Measurements from ENCODE around the gene ZNF74.

ZNF74 gene

GRCh38 chr22:20435436-20436306 lies 41.7 kb downstream of the ZNF74 start:
- Histone ChIP-seq H3K4me3 (ENCODE audit: low read length) (peak overlapping the region; percentile 58), H3K27me3 (ENCODE audit: control insufficient read depth, insufficient read depth, low read length) (peaks cover 9% of the 10 kb centered on the region), H3K9ac (ENCODE audit: low read length) (no peak overlapping the region), H3K27ac (ENCODE audit: low read depth, low read length) (no peak overlapping the region), H3K4me1 (ENCODE audit: control insufficient read depth, insufficient read depth, low read length) (peaks cover 13% of the 10 kb centered on the region), H3K36me3 (ENCODE audit: control insufficient read depth, insufficient read depth, low read length) (no peaks in the 10 kb centered on the region)

DNA sequence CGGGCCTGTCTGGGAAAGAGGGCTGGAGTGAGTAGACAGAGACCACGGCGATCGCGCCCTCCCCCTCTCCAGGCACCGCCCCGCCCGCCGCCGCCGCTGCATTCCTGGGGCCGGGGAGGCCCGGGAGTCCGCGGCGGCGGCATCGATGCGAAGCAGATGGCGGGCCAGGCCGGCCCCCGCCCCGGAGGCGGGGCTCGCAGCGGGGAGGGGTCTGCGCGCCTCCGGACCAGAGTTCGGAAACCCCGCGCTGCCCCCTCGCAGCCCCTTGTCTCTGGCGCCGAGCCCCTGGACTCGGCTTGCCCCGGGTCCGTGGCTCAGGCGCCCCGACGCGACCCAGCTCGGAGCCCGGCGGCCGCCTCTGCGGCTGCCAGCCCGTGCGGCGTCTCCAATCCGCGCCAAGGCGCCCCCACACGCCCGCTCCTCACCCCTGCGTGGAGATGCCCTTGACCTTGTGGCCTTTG lies 42.4 kb downstream of the ZNF74 start:
- peaks cover 6% of the 10 kb centered on the region for H3K27me3 ChIP-seq (ENCODE audit: control insufficient read depth, insufficient read depth, low read length)
- peak overlapping the region; percentile 58 for H3K4me3 ChIP-seq (ENCODE audit: low read length)
- H3K9ac ChIP-seq (ENCODE audit: low read length) = no peak overlapping the region
- H3K4me1 ChIP-seq (ENCODE audit: control insufficient read depth, insufficient read depth, low read length) = peaks cover 11% of the 10 kb centered on the region
- no peak overlapping the region for H3K27ac ChIP-seq (ENCODE audit: low read depth, low read length)
- H3K36me3 ChIP-seq (ENCODE audit: control insufficient read depth, insufficient read depth, low read length) = no peaks in the 10 kb centered on the region

- H3K27me3 ChIP-seq (ENCODE audit: control insufficient read depth, insufficient read depth, low read length) = peaks cover 4% of the 10 kb centered on the region
- H3K36me3 ChIP-seq (ENCODE audit: control insufficient read depth, insufficient read depth, low read length) = peaks cover 2% of the 10 kb centered on the region
- peaks cover 11% of the 10 kb centered on the region for H3K4me1 ChIP-seq (ENCODE audit: control insufficient read depth, insufficient read depth, low read length)
- H3K27ac ChIP-seq (ENCODE audit: low read depth, low read length) = peak overlapping the region; percentile 65
- peak overlapping the region; percentile 58 for H3K4me3 ChIP-seq (ENCODE audit: low read length)
- H3K9ac ChIP-seq (ENCODE audit: low read length) = peak overlapping the region; percentile 24
These were observed 43.0 kb downstream of the ZNF74 start for GRCh38 chr22:20436768-20437612.

- peak within 1 kb of the TSS; percentile 77 for H3K27ac ChIP-seq (ENCODE audit: low read depth, low read length)
- H3K4me3 ChIP-seq (ENCODE audit: low read length) = peak within 1 kb of the TSS; percentile 58
- H3K36me3 ChIP-seq (ENCODE audit: control insufficient read depth, insufficient read depth, low read length) = peaks cover 6% of the 10 kb centered on the region
- peak within 1 kb of the TSS; percentile 24 for H3K9ac ChIP-seq (ENCODE audit: low read length)
- H3K4me1 ChIP-seq (ENCODE audit: control insufficient read depth, insufficient read depth, low read length) = peaks cover 11% of the 10 kb centered on the region
- peaks cover 2% of the 10 kb centered on the region for H3K27me3 ChIP-seq (ENCODE audit: control insufficient read depth, insufficient read depth, low read length)
These were observed 43.9 kb downstream of the ZNF74 start, which contains the start of gene SCARF2 for GRCh38 chr22:20437613-20438426. TSS of gene SCARF2 (minus strand) at chr22:20437825. CDS start at chr22:20437754, 71 bp downstream.

- Histone ChIP-seq H3K4me1 (ENCODE audit: control insufficient read depth, insufficient read depth, low read length) (peaks cover 11% of the 10 kb centered on the region), H3K27ac (ENCODE audit: low read depth, low read length) (peak overlapping the region; percentile 77), H3K9ac (ENCODE audit: low read length) (peak overlapping the region; percentile 21), H3K36me3 (ENCODE audit: control insufficient read depth, insufficient read depth, low read length) (peaks cover 6% of the 10 kb centered on the region), H3K27me3 (ENCODE audit: control insufficient read depth, insufficient read depth, low read length) (peaks cover 2% of the 10 kb centered on the region), H3K4me3 (ENCODE audit: low read length) (peak overlapping the region; percentile 48)
These were observed 44.4 kb downstream of the ZNF74 start for GRCh38 chr22:20438427-20438677.

DNA sequence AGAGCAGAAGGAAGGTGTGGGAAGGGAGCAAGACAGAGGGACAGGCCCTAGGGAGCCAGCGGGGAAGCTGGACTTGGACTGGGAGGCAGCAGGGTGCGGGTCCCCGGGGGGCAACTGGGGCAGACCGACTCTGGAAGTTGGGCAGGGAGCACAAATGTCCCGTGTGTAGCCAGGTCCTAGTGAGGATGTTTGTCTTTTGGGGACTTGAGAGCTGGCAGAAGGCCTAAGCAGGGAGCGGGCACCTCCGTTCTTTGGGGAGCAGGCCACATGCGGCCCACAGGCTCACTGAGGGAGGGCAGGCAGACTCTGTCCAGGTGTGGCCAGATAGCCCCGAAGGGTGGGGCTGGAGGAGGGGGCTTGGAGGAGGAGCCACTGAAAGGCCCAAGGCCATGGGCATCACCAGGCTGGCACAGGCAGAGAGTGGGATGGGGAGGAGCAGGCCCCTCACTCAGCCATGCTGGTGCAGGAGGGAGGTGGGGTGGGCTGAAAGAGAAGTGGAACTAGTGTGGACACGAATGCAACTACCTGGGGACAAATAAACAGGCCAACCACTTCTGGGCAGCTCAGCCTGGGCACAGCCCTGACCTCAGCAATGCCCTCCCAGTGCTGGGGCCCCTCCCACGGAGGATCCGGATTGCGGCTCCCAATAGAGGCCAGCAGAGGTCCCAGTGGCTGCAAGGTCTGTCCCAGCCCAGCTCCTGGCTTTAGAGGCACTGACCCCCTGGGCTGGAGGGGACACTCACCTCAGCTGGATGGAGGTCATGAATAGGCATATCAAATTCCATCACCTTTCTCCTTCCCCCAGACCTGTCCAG lies 44.9 kb downstream of the ZNF74 start:
- Histone ChIP-seq H3K4me3 (ENCODE audit: low read length) (peak overlapping the region; percentile 48), H3K27me3 (ENCODE audit: control insufficient read depth, insufficient read depth, low read length) (peaks cover 2% of the 10 kb centered on the region), H3K27ac (ENCODE audit: low read depth, low read length) (peak overlapping the region; percentile 77), H3K4me1 (ENCODE audit: control insufficient read depth, insufficient read depth, low read length) (peaks cover 11% of the 10 kb centered on the region), H3K9ac (ENCODE audit: low read length) (peak overlapping the region; percentile 21), H3K36me3 (ENCODE audit: control insufficient read depth, insufficient read depth, low read length) (peaks cover 6% of the 10 kb centered on the region)

DNA sequence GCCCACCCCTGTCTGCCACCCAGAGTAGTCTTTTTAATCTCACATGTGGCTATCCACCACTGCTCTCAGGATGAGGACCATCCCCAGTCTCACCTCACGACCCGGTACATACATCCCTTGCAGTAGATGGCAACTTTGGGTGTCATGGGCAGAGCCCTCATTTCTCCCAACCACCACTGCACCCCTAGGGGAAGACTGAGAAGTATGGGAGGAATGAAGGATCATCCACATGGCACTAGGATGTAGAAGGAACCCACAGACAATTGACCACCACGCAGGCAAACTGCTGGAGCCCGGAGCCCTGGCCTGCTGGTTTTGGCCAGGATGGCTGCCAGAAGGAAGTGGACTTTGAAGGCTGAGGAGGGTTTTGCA lies 45.6 kb downstream of the ZNF74 start:
- H3K9ac ChIP-seq (ENCODE audit: low read length) = no peak overlapping the region
- H3K4me1 ChIP-seq (ENCODE audit: control insufficient read depth, insufficient read depth, low read length) = peaks cover 11% of the 10 kb centered on the region
- H3K27ac ChIP-seq (ENCODE audit: low read depth, low read length) = no peak overlapping the region
- H3K27me3 ChIP-seq (ENCODE audit: control insufficient read depth, insufficient read depth, low read length) = peaks cover 2% of the 10 kb centered on the region
- no peak overlapping the region for H3K4me3 ChIP-seq (ENCODE audit: low read length)
- H3K36me3 ChIP-seq (ENCODE audit: control insufficient read depth, insufficient read depth, low read length) = peaks cover 6% of the 10 kb centered on the region

- Histone ChIP-seq H3K36me3 (ENCODE audit: control insufficient read depth, insufficient read depth, low read length) (peaks cover 6% of the 10 kb centered on the region), H3K27ac (ENCODE audit: low read depth, low read length) (no peak overlapping the region), H3K4me3 (ENCODE audit: low read length) (no peak overlapping the region), H3K27me3 (ENCODE audit: control insufficient read depth, insufficient read depth, low read length) (peaks cover 2% of the 10 kb centered on the region), H3K9ac (ENCODE audit: low read length) (no peak overlapping the region), H3K4me1 (ENCODE audit: control insufficient read depth, insufficient read depth, low read length) (peaks cover 11% of the 10 kb centered on the region)
These were observed 46.1 kb downstream of the ZNF74 start for GRCh38 chr22:20439928-20440575.

DNA sequence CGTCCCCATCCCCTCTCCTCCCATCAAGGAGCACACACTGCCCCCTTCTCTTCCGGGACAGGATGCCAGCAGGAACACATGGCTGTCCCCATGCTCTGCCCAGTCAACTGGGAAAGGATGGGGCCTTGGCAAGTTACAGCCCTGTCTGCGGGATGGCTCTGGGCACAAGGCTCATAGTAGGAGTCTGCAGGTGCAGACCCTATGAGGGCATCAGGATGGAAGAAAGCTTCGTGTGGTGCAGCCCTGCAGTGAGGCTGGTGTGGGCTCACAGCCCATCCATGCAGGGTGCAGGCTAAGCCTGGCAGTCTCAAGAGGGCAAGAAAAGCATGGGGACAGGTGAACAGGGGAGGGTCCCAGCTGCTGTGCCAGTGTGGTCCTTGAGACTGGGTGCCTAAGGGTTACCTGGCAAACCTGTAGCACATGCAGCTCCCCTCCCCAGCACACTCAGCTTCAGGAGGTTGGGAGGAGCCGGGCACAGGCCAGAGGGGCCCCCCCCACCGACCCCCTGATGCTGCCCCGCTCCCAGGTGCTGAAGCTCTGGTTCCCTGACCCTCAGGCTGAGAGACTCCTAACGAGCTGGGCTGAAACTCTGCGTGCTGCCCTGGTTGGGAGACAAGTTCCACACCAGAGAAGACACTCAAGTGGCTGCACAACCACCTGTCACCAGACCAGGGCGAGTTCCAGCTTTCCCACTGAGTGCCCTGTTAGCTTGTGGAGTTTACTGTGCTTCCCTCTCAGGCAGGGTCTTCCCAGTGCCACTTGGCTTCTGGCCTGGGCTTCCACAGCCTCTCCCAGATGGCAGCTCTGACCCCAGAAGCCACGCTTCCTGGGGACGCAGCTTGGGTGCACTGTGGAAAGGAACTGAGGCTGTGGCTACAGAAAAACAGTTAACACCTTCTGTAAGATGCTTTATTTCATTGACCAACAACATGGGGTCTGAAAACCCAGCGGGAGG lies 47.0 kb downstream of the ZNF74 start:
- Histone ChIP-seq H3K27ac (ENCODE audit: low read depth, low read length) (no peak overlapping the region), H3K9ac (ENCODE audit: low read length) (no peak overlapping the region), H3K36me3 (ENCODE audit: control insufficient read depth, insufficient read depth, low read length) (peaks cover 6% of the 10 kb centered on the region), H3K4me1 (ENCODE audit: control insufficient read depth, insufficient read depth, low read length) (peaks cover 8% of the 10 kb centered on the region), H3K27me3 (ENCODE audit: control insufficient read depth, insufficient read depth, low read length) (no peaks in the 10 kb centered on the region), H3K4me3 (ENCODE audit: low read length) (no peak overlapping the region)

DNA sequence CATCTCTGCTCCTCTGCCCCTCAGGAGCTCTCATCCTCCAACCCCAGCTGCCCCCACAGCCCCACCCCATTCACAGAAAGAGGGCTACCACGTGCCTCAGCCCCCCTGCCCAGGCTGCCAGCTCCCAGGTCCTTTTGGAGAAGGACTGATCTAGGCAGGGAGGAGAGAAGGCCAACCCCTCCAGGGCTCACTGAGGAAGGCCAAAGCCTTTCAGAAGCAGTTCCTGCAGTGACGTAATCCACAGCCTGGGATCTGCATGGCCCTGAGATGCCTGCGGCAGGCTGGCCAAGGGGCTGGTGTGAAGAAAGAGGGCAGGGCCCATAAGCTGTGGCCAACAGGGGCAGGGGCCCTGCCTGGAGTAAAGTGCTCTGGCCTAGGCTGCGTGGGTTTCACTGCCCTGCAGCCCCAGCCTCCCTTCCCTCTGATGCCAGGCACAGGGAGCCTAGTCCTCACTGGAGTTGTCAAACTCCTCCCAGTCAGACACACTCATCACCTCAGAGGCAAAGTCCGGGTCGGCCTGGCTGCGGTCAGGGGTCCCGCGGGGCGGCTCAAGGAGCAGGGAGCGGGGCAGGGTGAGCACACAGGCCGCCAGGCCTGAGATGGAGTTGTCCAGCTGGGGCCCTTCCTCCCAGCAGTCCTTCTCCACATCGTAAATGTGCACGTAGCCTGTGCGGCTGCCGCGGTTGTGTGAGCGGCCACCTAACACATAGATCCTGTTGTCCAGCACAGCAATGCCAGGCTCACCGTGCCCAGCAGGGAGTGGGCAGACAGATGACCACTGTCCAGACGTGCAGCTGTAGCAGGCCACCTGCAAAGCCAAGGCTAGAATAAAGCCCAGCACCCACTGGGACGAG lies 47.9 kb downstream of the ZNF74 start:
- Histone ChIP-seq H3K36me3 (ENCODE audit: control insufficient read depth, insufficient read depth, low read length) (peaks cover 6% of the 10 kb centered on the region), H3K27me3 (ENCODE audit: control insufficient read depth, insufficient read depth, low read length) (no peaks in the 10 kb centered on the region), H3K4me3 (ENCODE audit: low read length) (no peak overlapping the region), H3K4me1 (ENCODE audit: control insufficient read depth, insufficient read depth, low read length) (peaks cover 4% of the 10 kb centered on the region), H3K9ac (ENCODE audit: low read length) (no peak overlapping the region), H3K27ac (ENCODE audit: low read depth, low read length) (no peak overlapping the region)
